HepG2 (cell line): ENCODE measurements around the gene SF3A2. TPM values are rescaled to one million over a fixed set of nuclear protein-coding genes. Genes with fewer than 3 reads are reported as not detected.
A peak's percentile ranks its signal among the peaks of the same experiment; 100 is the strongest.

Experiments
- ATAC-seq: fragments of 200-7000 bp; cut with Tn5 transposase; 3 replicates; pipeline ENCODE4 v1.9.1; 2020; ENCODE audit warnings: mild to moderate bottlenecking, moderate library complexity
- BruUV-seq: library from RNA; stranded (reverse); fragments of 400-500 nt; replicated peaks from 2 replicates; lab custom pipeline; 2021; lab: Mats Ljungman, UMichigan
- CTCF ChIA-PET: fragments of 300-600 bp; formaldehyde crosslinking; extraction: SDS; loops from one replicate; lab custom pipeline; 2021; ENCODE audit warnings: low total read pairs, inconsistent platforms, low intra/inter-chr PET ratio; lab: Yijun Ruan, JAX
- POLR2A ChIA-PET: fragments of 350-600 bp; sonication (Branson Sonifier 250); formaldehyde crosslinking; loops from one replicate; lab custom pipeline; 2020; ENCODE audit warnings: antibody characterized with exemption, inconsistent platforms; lab: Yijun Ruan, JAX
- DNase-seq: peaks from one replicate; pipeline ENCODE4 v3.0.0-alpha.2; 2015; ENCODE audit warnings: low spot score
- FAIRE-seq: peaks from 3 replicates; lab custom pipeline; 2011; peaks lifted over from hg19 to GRCh38; lab: Jason Lieb, UNC
- H2AFZ ChIP-seq: one replicate; pipeline ENCODE4 v1.6.1; 2011; ENCODE audit warnings: low read length, inconsistent platforms
- H3K27ac ChIP-seq: fragments of 300-600 bp; 3 replicates; pipeline ENCODE4 v1.8.0; 2011; ENCODE audit warnings: mixed run types, mild to moderate bottlenecking, mixed read lengths, low read length, inconsistent platforms; ENCODE audit not compliant: insufficient read depth; ENCODE audit errors: extremely low read length
- H3K27me3 ChIP-seq, 2 experiments: fragments of 200-600 bp in 1 of 2; 2 replicates in 1 of 2; 3 replicates in 1 of 2; pipeline versions ENCODE4 v1.6.0 to v1.8.0; 2011; ENCODE audit warnings: low read length in 2 of 2, mild to moderate bottlenecking in 2 of 2, moderate library complexity in 2 of 2, inconsistent platforms in 1 of 2; ENCODE audit not compliant: insufficient read depth in 2 of 2, control insufficient read depth in 1 of 2
- H3K36me3 ChIP-seq, 2 experiments: fragments of 200-600 bp in 1 of 2; replicated peaks in 1 of 2; 2 replicates in 1 of 2; 3 replicates in 1 of 2; pipeline versions ENCODE4 v1.5.1 to v1.8.0; 2011; ENCODE audit warnings: low read length in 2 of 2, inconsistent platforms in 1 of 2; ENCODE audit not compliant: insufficient read depth in 2 of 2, control insufficient read depth in 1 of 2
- H3K4me1 ChIP-seq: 2 replicates; pipeline ENCODE4 v1.5.1; 2012; ENCODE audit warnings: low read length, inconsistent platforms; ENCODE audit not compliant: insufficient read depth
- H3K4me2 ChIP-seq: 2 replicates; pipeline ENCODE4 v1.6.0; 2011; ENCODE audit warnings: low read depth, low read length, inconsistent platforms
- H3K4me3 ChIP-seq, 3 experiments: fragments of 200-600 bp in 1 of 3; sonication (generic), shearing (Covaris generic) in 1 of 3; replicated peaks in 1 of 3; 2 replicates each; pipeline ENCODE4 v1.5.1; 2011 to 2016; ENCODE audit warnings: low read length in 3 of 3, inconsistent platforms in 2 of 3, low read depth in 2 of 3, mild to moderate bottlenecking in 2 of 3, control low read depth in 1 of 3, mixed read lengths in 1 of 3; ENCODE audit not compliant: insufficient read depth in 1 of 3
- H3K79me2 ChIP-seq: one replicate; pipeline ENCODE4 v1.6.1; 2011; ENCODE audit warnings: low read length, inconsistent platforms; ENCODE audit not compliant: insufficient read depth
- H3K9ac ChIP-seq: 2 replicates; pipeline ENCODE4 v1.6.0; 2011; ENCODE audit warnings: mild to moderate bottlenecking, low read depth, low read length, inconsistent platforms; ENCODE audit not compliant: insufficient read depth
- H3K9me3 ChIP-seq: 2 replicates; pipeline ENCODE4 v1.5.1; 2012; ENCODE audit warnings: mild to moderate bottlenecking, low read length
- H4K20me1 ChIP-seq: 2 replicates; pipeline ENCODE4 v1.6.0; 2011; ENCODE audit warnings: inconsistent platforms, mild to moderate bottlenecking, low read length, moderate library complexity; ENCODE audit not compliant: insufficient read depth
- FOSL1 ChIP-seq: sonication (generic); formaldehyde crosslinking; IDR thresholded peaks from 2 replicates; pipeline ENCODE4 v1.9.0; 2021; ENCODE audit warnings: missing genetic modification reagents, borderline replicate concordance
- RBFOX2 ChIP-seq: fragments of 200-400 bp; formaldehyde crosslinking; IDR thresholded peaks from 2 replicates; pipeline ENCODE4 v1.6.1; 2017; ENCODE audit warnings: low read depth, mild to moderate bottlenecking, low read length
- SMAD1 ChIP-seq: sonication (generic); formaldehyde crosslinking; IDR thresholded peaks from 2 replicates; pipeline ENCODE4 v1.4.0; 2020; ENCODE audit warnings: missing genetic modification reagents, low read depth, mild to moderate bottlenecking, borderline replicate concordance
- ZMYM3 ChIP-seq: sonication (generic); formaldehyde crosslinking; IDR thresholded peaks from 2 replicates; pipeline ENCODE4 v1.5.1; 2020; ENCODE audit warnings: mild to moderate bottlenecking, missing genetic modification reagents
- ZNF768 ChIP-seq: sonication (generic); formaldehyde crosslinking; IDR thresholded peaks from 2 replicates; pipeline ENCODE4 v1.4.0; 2020; ENCODE audit warnings: missing genetic modification reagents
- WGBS: methylation state at CpG from one replicate; pipeline ENCODE4 v1.1.6; 2017; ENCODE audit warnings: low lambda C conversion rate; 5-methylcytosine and 5-hydroxymethylcytosine counted together
- in situ Hi-C: cut with HindIII; loops from 2 replicates; pipeline ENCODE4 v1.10.0; 2017; ENCODE audit warnings: low pct_unique_long_range_greater_than_20kb; ENCODE audit not compliant: extremely low pct_ligation_motif_present
- intact Hi-C: fragments of 100-400 bp; cut with micrococcal nuclease; formaldehyde crosslinking; loops from one replicate; pipeline ENCODE4 v1.10.0; 2022; ENCODE audit not compliant: unreplicated experiment
- polyA plus RNA-seq, 8 experiments: library from polyadenylated mRNA; depleted of rRNA in 3 of 8; stranded (reverse) in 7 of 8; unstranded in 1 of 8; fragments of >200 nt; fragmentation: Illumina TruSeq in 4 of 8; extraction: Trizol in 4 of 8; gene quantifications; 2 replicates each; pipeline versions ENCODE4 v1.2.1 to v1.2.3, GENCODE V29; 2011 to 2016; ENCODE audit warnings: low read depth in 4 of 8, missing spikeins in 1 of 8, mixed read lengths in 1 of 8; ENCODE audit not compliant: insufficient read depth in 1 of 8
- total RNA-seq, 5 experiments: library from RNA; depleted of rRNA; stranded (reverse); fragments of >200 nt; fragmentation: Illumina TruSeq; extraction: Trizol; gene quantifications; 2 replicates each; pipeline ENCODE4 v1.2.3, GENCODE V29; 2016; ENCODE audit warnings: low read depth in 1 of 5
- TF ChIP-seq, protein P1 (sequence below): sonication (generic); formaldehyde crosslinking; IDR thresholded peaks from 2 replicates; pipeline ENCODE4 v1.4.0; 2020; ENCODE audit warnings: missing genetic modification reagents
- TF ChIP-seq, protein P2 (sequence below): sonication (generic); formaldehyde crosslinking; IDR thresholded peaks from 2 replicates; pipeline ENCODE4 v1.4.0; 2020; ENCODE audit warnings: mild to moderate bottlenecking, low read depth, missing genetic modification reagents
- TF ChIP-seq, protein P3 (sequence below): sonication (generic); formaldehyde crosslinking; IDR thresholded peaks from 2 replicates; pipeline ENCODE4 v1.8.1; 2022; ENCODE audit warnings: mild to moderate bottlenecking, missing genetic modification reagents

The SF3A2 gene
- total and polyA plus RNA-seq, 2 of the 13 experiments (the other 11 are each of a cell fraction or from before 2014, with no cell fraction given), result 8.6 to 8.8 TPM

DNA sequence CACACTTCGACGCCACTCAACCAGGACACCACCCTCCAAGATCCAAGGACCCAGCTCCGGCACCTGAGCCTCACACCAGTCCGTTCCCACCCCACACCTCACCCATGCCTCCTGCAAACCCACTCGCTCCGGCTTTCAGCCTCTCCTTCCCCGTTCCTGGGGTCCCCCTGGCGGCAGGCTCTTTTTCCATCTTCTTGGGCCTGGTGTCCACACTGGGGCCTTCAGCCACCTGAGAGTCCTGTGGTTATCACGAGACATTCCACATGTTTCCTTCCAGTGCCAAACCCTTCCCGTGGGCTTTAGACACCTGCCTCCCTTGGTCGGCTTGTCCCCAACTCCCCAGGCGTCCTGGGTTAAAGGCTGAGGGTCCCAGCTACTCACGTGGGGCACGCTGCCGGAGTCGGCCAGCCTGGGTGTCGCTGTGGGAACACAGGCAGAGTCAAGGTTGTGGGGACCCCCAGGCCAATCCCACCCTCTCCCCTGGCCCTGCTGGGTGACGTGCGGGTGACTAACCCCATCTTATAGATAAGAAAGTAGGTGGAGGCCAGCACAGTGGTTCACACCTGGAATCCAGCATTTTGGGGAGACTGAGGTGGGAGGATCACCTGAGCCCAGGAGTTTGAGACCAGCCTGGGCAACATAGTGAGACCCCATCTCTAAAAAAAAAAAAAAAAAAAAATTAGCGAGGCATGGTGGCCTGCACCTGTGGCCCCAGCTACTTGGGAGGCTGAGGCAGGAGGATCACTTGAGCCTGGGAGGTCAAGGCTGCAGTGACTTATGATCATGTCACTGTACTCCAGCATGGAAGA lies 17.6 kb downstream of the SF3A2 start (continued):
- TF ChIP-seq, protein P1, sequence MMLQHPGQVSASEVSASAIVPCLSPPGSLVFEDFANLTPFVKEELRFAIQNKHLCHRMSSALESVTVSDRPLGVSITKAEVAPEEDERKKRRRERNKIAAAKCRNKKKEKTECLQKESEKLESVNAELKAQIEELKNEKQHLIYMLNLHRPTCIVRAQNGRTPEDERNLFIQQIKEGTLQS (CRISPR knock-in tag), result no peak
- no peak for TF ChIP-seq RBFOX2
- TF ChIP-seq, protein P2, sequence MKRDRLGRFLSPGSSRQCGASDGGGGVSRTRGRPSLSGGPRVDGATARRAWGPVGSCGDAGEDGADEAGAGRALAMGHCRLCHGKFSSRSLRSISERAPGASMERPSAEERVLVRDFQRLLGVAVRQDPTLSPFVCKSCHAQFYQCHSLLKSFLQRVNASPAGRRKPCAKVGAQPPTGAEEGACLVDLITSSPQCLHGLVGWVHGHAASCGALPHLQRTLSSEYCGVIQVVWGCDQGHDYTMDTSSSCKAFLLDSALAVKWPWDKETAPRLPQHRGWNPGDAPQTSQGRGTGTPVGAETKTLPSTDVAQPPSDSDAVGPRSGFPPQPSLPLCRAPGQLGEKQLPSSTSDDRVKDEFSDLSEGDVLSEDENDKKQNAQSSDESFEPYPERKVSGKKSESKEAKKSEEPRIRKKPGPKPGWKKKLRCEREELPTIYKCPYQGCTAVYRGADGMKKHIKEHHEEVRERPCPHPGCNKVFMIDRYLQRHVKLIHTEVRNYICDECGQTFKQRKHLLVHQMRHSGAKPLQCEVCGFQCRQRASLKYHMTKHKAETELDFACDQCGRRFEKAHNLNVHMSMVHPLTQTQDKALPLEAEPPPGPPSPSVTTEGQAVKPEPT (CRISPR knock-in tag), result no peak
- TF ChIP-seq, all 625 proteins: peak for 41

DNA sequence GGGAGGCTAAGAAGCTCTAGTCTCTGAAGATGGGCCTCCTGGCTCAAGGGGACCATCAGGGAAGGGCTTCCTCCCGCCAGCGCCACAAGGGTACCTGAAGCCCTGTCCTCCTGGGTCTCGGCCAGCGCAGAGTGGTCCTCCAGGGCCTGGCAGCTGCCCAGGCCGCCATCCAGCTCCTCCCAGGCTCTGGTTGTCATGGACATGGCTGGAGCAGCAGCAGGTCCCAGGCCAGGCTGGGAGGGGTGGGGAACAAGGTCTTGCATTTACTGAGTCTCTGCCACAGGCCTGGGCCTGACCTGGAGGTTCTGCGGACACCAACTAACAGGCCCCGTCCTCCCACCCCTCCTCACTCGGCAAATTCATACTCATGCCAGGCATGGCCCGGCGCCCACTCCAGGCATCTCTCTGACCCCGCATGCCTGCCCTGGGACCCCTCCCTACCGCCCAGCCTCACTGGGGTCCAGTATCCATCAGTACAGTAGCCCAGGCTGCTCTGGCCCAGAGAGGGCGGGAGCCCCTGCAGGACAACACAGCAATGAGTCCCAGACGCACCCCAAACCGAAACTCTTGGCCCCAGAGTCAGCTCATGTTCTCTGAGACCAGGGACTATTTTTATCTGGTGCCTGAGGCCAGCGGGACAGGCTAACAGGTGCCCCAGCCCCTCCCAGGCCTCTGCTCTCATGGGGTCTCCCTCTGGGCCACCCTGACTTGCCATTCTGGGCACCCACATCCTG lies 18.7 kb downstream of the SF3A2 start:
- no TSS peak for BruUV-seq
- POLR2A ChIA-PET, result no interaction called here
- Histone ChIP-seq H3K4me2 (peak overlapping the region; percentile 27; the same call in 1 of the 2 replicates), H4K20me1 (no peaks in the 10 kb centered on the region), H3K27ac (no peak overlapping the region), H3K27me3 (peaks cover 3 to 5% of the 10 kb centered on the region in 2 experiments; a peak in 3 of 5 replicates), H3K79me2 (no peaks in the 10 kb centered on the region), H3K4me1 (peaks cover 44% of the 10 kb centered on the region), H2AFZ (no peak overlapping the region), H3K9me3 (no peaks in the 10 kb centered on the region), H3K36me3 (no peaks in the 10 kb centered on the region), H3K4me3 (peak overlapping the region in 1 of 3 experiments; percentile 16; a peak in 1 of 6 replicates), H3K9ac (no peak overlapping the region)
- DNase-seq, result no peak
- in situ Hi-C loops (no loop called here), intact Hi-C loops (no loop called here)
- no peak for FAIRE-seq
- no peak for ATAC-seq
- 49% methylated on average over 7 of the region's 16 CpGs for WGBS
- CTCF ChIA-PET, result interaction anchor here (1.6 kb wide), 1 partner anchor 100 kb away, joined by 3 read pairs; no protein-coding TSS in a partner anchor
- TF ChIP-seq, protein P3, sequence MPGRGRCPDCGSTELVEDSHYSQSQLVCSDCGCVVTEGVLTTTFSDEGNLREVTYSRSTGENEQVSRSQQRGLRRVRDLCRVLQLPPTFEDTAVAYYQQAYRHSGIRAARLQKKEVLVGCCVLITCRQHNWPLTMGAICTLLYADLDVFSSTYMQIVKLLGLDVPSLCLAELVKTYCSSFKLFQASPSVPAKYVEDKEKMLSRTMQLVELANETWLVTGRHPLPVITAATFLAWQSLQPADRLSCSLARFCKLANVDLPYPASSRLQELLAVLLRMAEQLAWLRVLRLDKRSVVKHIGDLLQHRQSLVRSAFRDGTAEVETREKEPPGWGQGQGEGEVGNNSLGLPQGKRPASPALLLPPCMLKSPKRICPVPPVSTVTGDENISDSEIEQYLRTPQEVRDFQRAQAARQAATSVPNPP (CRISPR knock-in tag), result no peak
- TF ChIP-seq ZNF768 (CRISPR knock-in tag), result peak; percentile 97
- no peak for TF ChIP-seq FOSL1 (CRISPR knock-in tag)
- no peak for TF ChIP-seq SMAD1 (CRISPR knock-in tag)
- peak; percentile 27; the same call in 1 of the 2 replicates for TF ChIP-seq ZMYM3 (CRISPR knock-in tag)
